ENCODE data around the gene EIF6.
"Not testable (repeated sequence)": the region's sequence is repeated elsewhere in the genome, so short reads cannot be mapped to it uniquely, and the experiment has no call there.

The EIF6 gene

DNA sequence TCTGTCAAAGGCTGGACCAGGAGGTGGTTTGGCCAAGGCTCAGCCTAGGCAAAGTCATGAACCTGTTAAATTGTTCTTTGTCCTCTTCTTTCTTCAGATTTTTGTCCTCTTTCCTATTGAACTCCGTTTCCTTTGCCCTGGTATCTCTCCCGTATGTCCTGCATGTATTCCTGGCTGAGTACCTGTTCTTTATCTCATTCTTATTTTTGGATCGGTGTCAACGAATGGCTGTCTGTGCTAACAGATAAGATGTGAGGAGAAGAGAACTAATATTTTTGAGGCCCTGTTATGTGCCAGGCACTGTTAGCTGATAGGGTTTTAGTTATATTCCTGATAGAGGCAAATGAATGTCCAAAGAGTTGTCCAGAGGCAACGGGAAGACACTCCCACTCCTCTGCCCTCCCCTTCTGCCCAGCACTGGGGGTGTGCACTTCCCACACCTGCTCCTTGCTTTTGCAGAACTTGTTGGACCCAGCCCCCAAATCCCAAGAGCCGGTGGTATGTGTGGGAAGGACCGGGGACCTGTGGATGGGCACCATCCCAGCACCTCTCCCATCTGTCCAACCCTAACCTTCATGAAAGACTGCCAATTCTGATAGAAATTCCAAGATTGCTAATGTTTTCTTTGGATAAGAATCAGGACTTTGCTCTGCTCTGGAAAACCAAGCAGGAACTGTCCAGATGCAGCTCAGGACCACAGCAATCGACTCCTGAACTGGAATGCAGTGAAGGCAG is 27.2 kb downstream of the EIF6 start:
- DNase-seq (ENCODE audit: extremely low read depth, low read depth) = no peak
- TF ChIP-seq, protein P1, sequence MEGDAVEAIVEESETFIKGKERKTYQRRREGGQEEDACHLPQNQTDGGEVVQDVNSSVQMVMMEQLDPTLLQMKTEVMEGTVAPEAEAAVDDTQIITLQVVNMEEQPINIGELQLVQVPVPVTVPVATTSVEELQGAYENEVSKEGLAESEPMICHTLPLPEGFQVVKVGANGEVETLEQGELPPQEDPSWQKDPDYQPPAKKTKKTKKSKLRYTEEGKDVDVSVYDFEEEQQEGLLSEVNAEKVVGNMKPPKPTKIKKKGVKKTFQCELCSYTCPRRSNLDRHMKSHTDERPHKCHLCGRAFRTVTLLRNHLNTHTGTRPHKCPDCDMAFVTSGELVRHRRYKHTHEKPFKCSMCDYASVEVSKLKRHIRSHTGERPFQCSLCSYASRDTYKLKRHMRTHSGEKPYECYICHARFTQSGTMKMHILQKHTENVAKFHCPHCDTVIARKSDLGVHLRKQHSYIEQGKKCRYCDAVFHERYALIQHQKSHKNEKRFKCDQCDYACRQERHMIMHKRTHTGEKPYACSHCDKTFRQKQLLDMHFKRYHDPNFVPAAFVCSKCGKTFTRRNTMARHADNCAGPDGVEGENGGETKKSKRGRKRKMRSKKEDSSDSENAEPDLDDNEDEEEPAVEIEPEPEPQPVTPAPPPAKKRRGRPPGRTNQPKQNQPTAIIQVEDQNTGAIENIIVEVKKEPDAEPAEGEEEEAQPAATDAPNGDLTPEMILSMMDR (IDR thresholded peaks at IDR 0.05; ENCODE audit: low read depth, low read length) = no peak

DNA sequence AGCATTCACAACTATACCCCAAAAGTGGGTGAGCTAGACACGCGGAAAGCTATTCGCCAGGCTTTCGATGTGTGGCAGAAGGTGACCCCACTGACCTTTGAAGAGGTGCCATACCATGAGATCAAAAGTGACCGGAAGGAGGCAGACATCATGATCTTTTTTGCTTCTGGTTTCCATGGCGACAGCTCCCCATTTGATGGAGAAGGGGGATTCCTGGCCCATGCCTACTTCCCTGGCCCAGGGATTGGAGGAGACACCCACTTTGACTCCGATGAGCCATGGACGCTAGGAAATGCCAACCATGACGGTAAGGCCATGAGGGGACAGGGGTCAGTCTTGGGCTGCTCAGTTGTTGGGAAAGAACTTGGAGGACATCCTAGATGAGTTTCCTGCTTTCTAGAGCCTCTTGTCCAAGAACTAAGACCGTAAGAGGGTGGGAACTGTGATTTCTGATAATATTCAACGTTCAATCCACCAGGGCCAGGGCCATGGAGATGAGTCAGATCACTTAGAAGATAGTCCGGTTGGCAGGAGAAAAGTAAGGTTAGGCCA is 30.0 kb downstream of the EIF6 start:
- TF ChIP-seq, protein P1 (IDR thresholded peaks at IDR 0.05; ENCODE audit: low read depth, low read length) = no peak
- DNase-seq (ENCODE audit: extremely low read depth, low read depth) = no peak

DNA sequence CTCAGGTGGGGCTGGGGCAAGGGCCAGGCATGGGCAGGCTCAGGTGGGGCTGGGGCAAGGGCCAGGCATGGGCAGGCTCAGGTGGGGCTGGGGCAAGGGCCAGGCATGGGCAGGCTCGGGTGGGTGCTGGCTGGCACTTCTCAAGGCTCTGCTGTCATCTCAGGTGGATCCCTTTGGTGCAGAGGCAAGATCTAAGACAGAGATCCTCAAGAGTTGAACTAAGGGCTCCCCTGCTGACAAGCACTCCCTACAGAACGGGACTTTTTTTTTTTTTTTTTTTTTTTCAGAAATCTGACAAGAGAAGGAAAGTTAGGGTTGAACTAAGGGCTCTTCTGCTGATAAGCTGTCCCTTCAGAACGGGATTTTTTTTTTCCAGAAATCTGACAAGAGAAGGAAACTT is 31.6 kb downstream of the EIF6 start:
- TF ChIP-seq, protein P1 (IDR thresholded peaks at IDR 0.05; ENCODE audit: low read depth, low read length) = no peak

GRCh38 chr20:35252598-35252997 is 32.0 kb downstream of the EIF6 start:
- not testable (repeated sequence) for DNase-seq (ENCODE audit: extremely low read depth, low read depth)

More for the DNA sequence above, 31.6 kb downstream of the EIF6 start:
- DNase-seq (ENCODE audit: extremely low read depth, low read depth) = no peak

DNA sequence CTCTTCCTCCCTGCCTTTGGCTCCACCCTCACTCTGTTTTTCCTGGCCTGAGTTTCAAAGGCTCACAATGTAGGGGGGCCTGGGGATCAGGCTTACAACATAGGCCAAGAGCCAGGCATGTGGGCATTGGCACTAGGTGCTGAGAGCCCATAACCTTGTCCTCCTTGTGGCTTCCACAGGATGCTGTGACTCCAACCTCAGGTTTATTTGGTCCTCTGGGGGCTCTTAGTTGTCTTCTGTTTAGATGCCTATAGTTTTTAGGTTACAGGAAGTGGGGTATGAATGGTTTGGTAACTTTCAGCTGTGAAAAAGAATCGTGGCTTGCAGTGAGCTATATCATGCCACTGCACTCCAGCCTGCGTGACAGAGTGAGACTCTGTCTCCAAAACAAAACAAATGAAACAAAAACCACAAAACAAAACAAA is 32.5 kb downstream of the EIF6 start:
- DNase-seq (ENCODE audit: extremely low read depth, low read depth) = no peak
- TF ChIP-seq, protein P1 (IDR thresholded peaks at IDR 0.05; ENCODE audit: low read depth, low read length) = no peak

DNA sequence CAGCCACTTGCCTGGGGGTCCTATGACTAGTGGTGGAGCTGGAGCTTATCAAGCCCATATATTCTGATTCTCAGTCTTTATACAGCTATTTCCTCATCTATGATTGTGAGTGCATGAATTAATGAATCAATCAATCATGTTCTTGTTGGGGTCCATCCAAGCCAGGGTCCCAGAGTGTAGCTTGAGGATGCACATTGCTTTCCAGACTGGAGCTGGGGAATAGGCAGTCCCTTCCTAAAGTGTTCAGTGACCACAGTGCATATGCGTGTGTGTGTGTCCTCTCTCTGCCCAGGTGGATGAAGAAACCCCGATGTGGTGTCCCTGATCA is 33.0 kb downstream of the EIF6 start:
- TF ChIP-seq, protein P1 (IDR thresholded peaks at IDR 0.05; ENCODE audit: low read depth, low read length) = no peak

DNA sequence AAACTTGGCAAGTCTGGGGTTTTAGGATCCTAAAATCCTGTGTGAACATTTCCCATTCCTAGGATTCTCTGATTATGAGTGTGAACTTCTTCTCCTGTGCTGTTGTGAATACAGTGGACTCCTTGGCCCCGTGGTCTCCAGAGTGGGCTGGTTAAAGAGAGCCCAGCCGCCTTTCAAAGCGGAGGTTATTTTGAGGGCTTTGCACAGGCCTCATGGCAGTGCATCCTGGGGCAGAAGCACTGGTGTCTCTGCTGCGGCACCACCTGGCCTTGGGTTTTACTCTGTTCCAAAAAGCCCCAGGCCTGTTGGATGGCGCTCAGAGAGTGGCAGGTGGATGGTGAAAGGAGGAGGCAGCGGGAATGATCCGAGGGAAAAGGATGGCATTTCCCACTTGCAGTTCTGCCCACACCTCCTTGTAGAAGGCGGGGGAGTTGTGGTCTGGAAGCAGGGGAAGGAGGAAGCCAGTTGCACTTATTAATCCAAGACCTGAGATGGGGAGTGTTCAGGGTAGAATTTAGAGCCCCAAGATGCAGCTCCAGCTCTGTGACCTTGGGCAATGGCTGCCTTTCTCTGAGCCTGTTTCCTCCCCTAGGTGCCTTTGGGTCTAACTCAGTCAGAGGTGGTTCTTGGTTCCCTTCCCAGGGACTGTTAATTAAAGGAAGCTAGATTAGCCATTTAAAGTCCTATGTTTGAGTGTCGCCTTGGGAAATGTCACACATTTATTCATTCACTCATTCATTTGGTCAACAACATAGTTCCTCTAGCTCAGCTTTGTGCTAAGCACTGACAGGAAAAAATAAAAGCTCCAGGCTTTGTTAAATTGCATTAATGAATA is 35.7 kb downstream of the EIF6 start:
- DNase-seq (ENCODE audit: extremely low read depth, low read depth) = no peak
- TF ChIP-seq, protein P1 (IDR thresholded peaks at IDR 0.05; ENCODE audit: low read depth, low read length) = no peak

More for the DNA sequence above, 33.0 kb downstream of the EIF6 start:
- DNase-seq (ENCODE audit: extremely low read depth, low read depth) = no peak
